Esophagus muscularis mucosa (tissue), 4 donors: Measurements from ENCODE around the gene HAUS8. TPM values are rescaled to one million over a fixed set of nuclear protein-coding genes. Genes with fewer than 3 reads are reported as not detected.
"Not testable (repeated sequence)": the region's sequence is repeated elsewhere in the genome, so short reads cannot be mapped to it uniquely, and the experiment has no call there.

Source experiments
- DNase-seq: peaks from one replicate; pipeline ENCODE4 v3.0.0-alpha.2; 2017; ENCODE audit errors: extremely low spot score
- H3K27ac ChIP-seq, 4 donors: fragments of 200-600 bp; sonication (generic); replicated peaks in 1 of 4; 1 replicate in 3 of 4; 2 replicates in 1 of 4; pipeline ENCODE4 v1.5.1; 2016 to 2019; ENCODE audit warnings: mild to moderate bottlenecking in 1 of 4
- H3K27me3 ChIP-seq, 4 donors: fragments of 200-600 bp; sonication (generic); one replicate each; pipeline versions ENCODE4 v1.5.1 to v1.6.0; 2016 to 2019
- H3K36me3 ChIP-seq, 4 donors: fragments of 200-600 bp; sonication (generic); one replicate each; pipeline ENCODE4 v1.5.1; 2016 to 2019
- H3K4me1 ChIP-seq, 4 donors: fragments of 200-600 bp; sonication (generic); one replicate each; pipeline ENCODE4 v1.5.1; 2016 to 2019
- H3K4me3 ChIP-seq, 4 donors: fragments of 200-600 bp; sonication (generic); 1 replicate in 2 of 4; 2 replicates in 2 of 4; pipeline ENCODE4 v1.5.1; 2016 to 2019; ENCODE audit warnings: mild to moderate bottlenecking in 4 of 4, moderate library complexity in 1 of 4
- H3K9me3 ChIP-seq, 4 donors: fragments of 200-600 bp; sonication (generic); 1 replicate in 3 of 4; 2 replicates in 1 of 4; pipeline ENCODE4 v1.5.1; 2016 to 2019
- CTCF ChIP-seq, 3 experiments: fragments of 200-600 bp in 2 of 3; fragments of 450-650 bp in 1 of 3; sonication (generic) in 2 of 3; IDR thresholded peaks; one replicate each; pipeline ENCODE4 v1.5.1; 2017 to 2019; ENCODE audit warnings: antibody characterized with exemption in 3 of 3, mild to moderate bottlenecking in 2 of 3, moderate library complexity in 1 of 3
- EP300 ChIP-seq: sonication (generic); formaldehyde crosslinking; IDR thresholded peaks from one replicate; pipeline ENCODE4 v1.6.1; 2017; ENCODE audit warnings: antibody characterized with exemption
- POLR2A ChIP-seq: fragments of 450-650 bp; IDR thresholded peaks from one replicate; pipeline ENCODE4 v1.6.1; 2017; ENCODE audit warnings: antibody characterized with exemption, moderate library complexity, mild to moderate bottlenecking, low read depth
- POLR2AphosphoS5 ChIP-seq, 2 donors: sonication (generic); formaldehyde crosslinking; IDR thresholded peaks; one replicate each; pipeline ENCODE4 v1.6.1; 2017; ENCODE audit warnings: antibody characterized with exemption in 2 of 2
- WGBS: methylation state at CpG from one replicate; pipeline ENCODE4 v1.1.5; 2018; 5-methylcytosine and 5-hydroxymethylcytosine counted together
- intact Hi-C: fragments of 100-400 bp; cut with DNase I; formaldehyde crosslinking; loops from one replicate; pipeline ENCODE4 v1.15.1; 2023
- total RNA-seq, 4 donors: library from RNA; depleted of rRNA; stranded (reverse); fragments of >200 nt; gene quantifications; one replicate each; pipeline versions ENCODE4 v1.1.0 to v1.2.1, GENCODE V29; 2016

HAUS8 gene
- total RNA-seq, 4 donors from 2014 or later = 3.3 to 6.6 (median 4.6) TPM

GRCh38 chr19:17108453-17108784 is 33.2 kb upstream of the HAUS8 start:
- peak overlapping the region; percentile 77 to 87 (median 80) for H3K27ac ChIP-seq
- no peaks in the 10 kb centered on the region for H3K27me3 ChIP-seq
- H3K9me3 ChIP-seq = no peaks in the 10 kb centered on the region
- no peak for DNase-seq
- no peak for TF ChIP-seq POLR2AphosphoS5 (IDR thresholded peaks at IDR 0.05)
- TF ChIP-seq EP300 = no peak
- no peak for TF ChIP-seq CTCF (IDR thresholded peaks at IDR 0.05)
- TF ChIP-seq POLR2A = no peak
- intact Hi-C loops = no loop called here
- H3K36me3 ChIP-seq = peaks cover 10 to 59% (median 34%) of the 10 kb centered on the region in 4 donors
- peak overlapping the region in 3 of 4 donors; percentile 1 to 25 (median 5) for H3K4me3 ChIP-seq
- H3K4me1 ChIP-seq = peaks cover 35 to 57% (median 50%) of the 10 kb centered on the region in 4 donors
- whole genome bisulfite sequencing = 68% methylated on average over 3 of the region's 4 CpGs

- TF ChIP-seq POLR2AphosphoS5 (IDR thresholded peaks at IDR 0.05) (peak; percentile 83 to 85), CTCF (IDR thresholded peaks at IDR 0.05) (no peak), EP300 (no peak)
- no peaks in the 10 kb centered on the region for H3K27me3 ChIP-seq
- intact Hi-C loops = no loop called here
- WGBS = 23% methylated on average over 19 of the region's 27 CpGs
- peak overlapping the region; percentile 1 to 32 (median 15) for H3K4me3 ChIP-seq
- no peak for DNase-seq
- H3K4me1 ChIP-seq = peaks cover 30 to 51% (median 45%) of the 10 kb centered on the region in 4 donors
- H3K27ac ChIP-seq = peak overlapping the region; percentile 77 to 87 (median 80)
- no peaks in the 10 kb centered on the region for H3K9me3 ChIP-seq
- H3K36me3 ChIP-seq = peaks cover 14 to 65% (median 40%) of the 10 kb centered on the region in 4 donors
Observed at GRCh38 chr19:17107546-17108452, 32.5 kb upstream of the HAUS8 start.

GRCh38 chr19:17106964-17107363 is 31.7 kb upstream of the HAUS8 start:
- Histone ChIP-seq H3K36me3 (peaks cover 22 to 67% (median 44%) of the 10 kb centered on the region in 4 donors), H3K27ac (peak overlapping the region; percentile 77 to 87 (median 80)), H3K4me1 (peaks cover 24 to 44% (median 38%) of the 10 kb centered on the region in 4 donors)
- H3K9me3 ChIP-seq, DNase-seq, intact Hi-C loops, H3K4me3 ChIP-seq, H3K27me3 ChIP-seq: not testable (repeated sequence)
- 98% methylated on average over 4 of the region's 4 CpGs for WGBS

- H3K36me3 ChIP-seq = peaks cover 30 to 63% (median 48%) of the 10 kb centered on the region in 4 donors
- DNase-seq = no peak
Observed at GRCh38 chr19:17105556-17105955, 30.3 kb upstream of the HAUS8 start.

More at GRCh38 chr19:17105556-17105955, 30.3 kb upstream of the HAUS8 start:
- Histone ChIP-seq H3K4me3 (no peak overlapping the region), H3K27me3 (no peaks in the 10 kb centered on the region), H3K9me3 (no peaks in the 10 kb centered on the region), H3K27ac (no peak overlapping the region), H3K4me1 (peaks cover 24 to 40% (median 35%) of the 10 kb centered on the region in 4 donors)
- WGBS = 94% methylated on average over 3 of the region's 3 CpGs
- no peak for TF ChIP-seq CTCF (IDR thresholded peaks at IDR 0.05)
- no peak for TF ChIP-seq EP300
- no peak for TF ChIP-seq POLR2AphosphoS5 (IDR thresholded peaks at IDR 0.05)
- no peak for TF ChIP-seq POLR2A
- intact Hi-C loops = no loop called here
